ENCODE measurements around the gene OLIG1. TPM values are rescaled to one million over a fixed set of nuclear protein-coding genes. Genes with fewer than 3 reads are reported as not detected.

Gene OLIG1
- total and polyA plus RNA-seq, 2 of the 8 experiments (the other 6 are each of a cell fraction or from before 2014, with no cell fraction given) = 0.65 to 1.2 TPM

DNA sequence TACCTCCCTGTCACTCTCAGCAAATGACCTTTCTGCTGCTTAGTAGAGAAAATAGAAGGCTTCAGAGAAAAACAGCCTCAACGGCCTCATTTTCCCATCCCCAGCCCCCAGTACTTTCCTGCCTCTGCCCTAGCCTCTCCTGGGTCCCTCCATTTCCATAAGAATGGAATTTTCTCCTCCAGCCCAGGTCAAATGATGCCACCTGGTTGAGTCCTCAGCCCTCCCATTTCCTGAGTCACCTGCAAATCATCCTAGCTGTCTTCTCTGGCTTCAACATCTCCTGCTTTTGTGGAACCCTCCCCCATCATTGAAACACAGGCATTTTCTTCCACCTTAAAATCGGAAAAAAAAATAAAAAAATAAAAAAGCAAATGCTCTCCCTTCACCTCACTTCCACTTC is 35.1 kb downstream of the OLIG1 start:
- Histone ChIP-seq H3K4me3 (ENCODE audit: extremely low read depth in 1 of 4, insufficient read depth in 2 of 4, low read depth in 3 of 4, low read length in 4 of 4) (peak overlapping the region in 1 of 4 experiments; percentile 6; a peak in 1 of 8 replicates), H4K91ac (replicated peaks; ENCODE audit: insufficient read length, low read length) (peak overlapping the region; percentile 98), H4K5ac (ENCODE audit: insufficient read length, low read depth, low read length) (no peak overlapping the region), H4K20me1 (replicated peaks in 1 of 2; ENCODE audit: control insufficient read depth in 1 of 2, insufficient read depth in 2 of 2, low read length in 2 of 2) (no peaks in the 10 kb centered on the region), H3K4me2 (ENCODE audit: insufficient read depth in 1 of 2, low read depth in 2 of 2, low read length in 2 of 2) (peak overlapping the region; percentile 34 to 49), H3K27me3 (replicated peaks in 1 of 4; ENCODE audit: control insufficient read depth in 3 of 4, extremely low read depth in 1 of 4, insufficient read depth in 3 of 4, low read length in 3 of 4) (peaks cover 1 to 17% (median 15%) of the 10 kb centered on the region in 4 experiments), H3K56ac (replicated peaks; ENCODE audit: insufficient read length, low read depth, low read length) (no peak overlapping the region), H3K27ac (ENCODE audit: low read depth, low read length) (no peak overlapping the region), H3K4me1 (replicated peaks in 1 of 4; ENCODE audit: control insufficient read depth in 3 of 4, insufficient read depth in 4 of 4, low read length in 3 of 4) (peaks cover 3 to 14% (median 10%) of the 10 kb centered on the region in 4 experiments), H2AFZ (ENCODE audit: low read length) (no peak overlapping the region), H2BK15ac (ENCODE audit: low read length) (no peak overlapping the region), H3K36me3 (ENCODE audit: control insufficient read depth in 2 of 4, insufficient read depth in 4 of 4, low read length in 3 of 4) (no peaks in the 10 kb centered on the region), H3K79me1 (ENCODE audit: low read depth, low read length) (no peaks in the 10 kb centered on the region), H3K9me3 (ENCODE audit: insufficient read depth in 2 of 2, low read depth in 1 of 2, low read length in 1 of 2) (peaks cover 7 to 10% of the 10 kb centered on the region in 2 experiments; a peak in 3 of 4 replicates), H3K18ac (ENCODE audit: extremely low read depth, low read length) (peak overlapping the region; percentile 85), H2BK5ac (ENCODE audit: low read depth, low read length) (peak overlapping the region; percentile 95; the same call in 1 of the 2 replicates), H2AK5ac (ENCODE audit: low read depth, low read length) (peak overlapping the region; percentile 65; the same call in 1 of the 2 replicates), H2BK20ac (ENCODE audit: low read length) (peak overlapping the region; percentile 98), H3K9ac (replicated peaks in 1 of 4; ENCODE audit: extremely low read depth in 1 of 4, low read depth in 3 of 4, low read length in 3 of 4) (no peak overlapping the region), H3K23me2 (ENCODE audit: low read depth, low read length) (peaks cover 8% of the 10 kb centered on the region; the same call in 1 of the 2 replicates), H3K4ac (replicated peaks; ENCODE audit: insufficient read length, low read depth, low read length) (no peak overlapping the region), H3K79me2 (ENCODE audit: control insufficient read depth in 1 of 2, insufficient read depth in 2 of 2, low read length in 2 of 2) (no peaks in the 10 kb centered on the region), H2BK120ac (replicated peaks; ENCODE audit: low read depth, low read length) (peak overlapping the region; percentile 59), H3K14ac (ENCODE audit: insufficient read length) (no peak overlapping the region), H4K8ac (ENCODE audit: extremely low read depth, insufficient read depth, low read length) (no peak overlapping the region), H2BK12ac (ENCODE audit: low read depth, low read length) (peak overlapping the region; percentile 87; the same call in 1 of the 2 replicates), H3K23ac (ENCODE audit: insufficient read length) (no peak overlapping the region)
- ChIA-PET CTCF (ENCODE audit: partially characterized antibody) (interaction anchor here (0.7 to 1.0 kb wide), 2 partner anchors 71 to 165 kb away, joined by 3 to 4 read pairs; no protein-coding TSS in a partner anchor), POLR2A (ENCODE audit: partially characterized antibody) (interaction anchor here (0.8 to 1.3 kb wide), 3 partner anchors 11 to 92 kb away, joined by 3 to 4 read pairs (median 3); no protein-coding TSS in a partner anchor)
- DNase-seq (ENCODE audit: low read depth in 1 of 2, low spot score in 2 of 2) (no peak), FAIRE-seq (no peak)
- WGBS, 2 experiments (ENCODE audit: extremely low coverage in 1 of 2, insufficient coverage in 1 of 2, insufficient read length in 1 of 2, insufficient replicate concordance in 2 of 2, low coverage in 1 of 2, low lambda C conversion rate in 2 of 2, missing lambda C conversion rate in 1 of 2) = 28% methylated on average over 2 of the region's 2 CpGs; no CpG with 5 or more reads in 1 of the 2 experiments
- TF ChIP-seq SP1 (IDR thresholded peaks at IDR 0.05; ENCODE audit: low read depth, low read length) (0 out of 2 replicates have a peak, but pooled peaks have one; percentile 9), GABPA (IDR thresholded peaks at IDR 0.05; ENCODE audit: borderline replicate concordance, insufficient read depth, low read length) (no peak), NANOG (IDR thresholded peaks at IDR 0.05; ENCODE audit: insufficient read depth, low read depth, low read length, poor library complexity, severe bottlenecking) (no peak), TAF7 (optimal IDR thresholded peaks at IDR 0.05; ENCODE audit: borderline replicate concordance, low read depth, low read length) (no peak), POU5F1 (IDR thresholded peaks at IDR 0.05; ENCODE audit: low read depth, low read length) (0 out of 2 replicates have a peak, but pooled peaks have one; percentile 43)
- TF ChIP-seq, protein P1, sequence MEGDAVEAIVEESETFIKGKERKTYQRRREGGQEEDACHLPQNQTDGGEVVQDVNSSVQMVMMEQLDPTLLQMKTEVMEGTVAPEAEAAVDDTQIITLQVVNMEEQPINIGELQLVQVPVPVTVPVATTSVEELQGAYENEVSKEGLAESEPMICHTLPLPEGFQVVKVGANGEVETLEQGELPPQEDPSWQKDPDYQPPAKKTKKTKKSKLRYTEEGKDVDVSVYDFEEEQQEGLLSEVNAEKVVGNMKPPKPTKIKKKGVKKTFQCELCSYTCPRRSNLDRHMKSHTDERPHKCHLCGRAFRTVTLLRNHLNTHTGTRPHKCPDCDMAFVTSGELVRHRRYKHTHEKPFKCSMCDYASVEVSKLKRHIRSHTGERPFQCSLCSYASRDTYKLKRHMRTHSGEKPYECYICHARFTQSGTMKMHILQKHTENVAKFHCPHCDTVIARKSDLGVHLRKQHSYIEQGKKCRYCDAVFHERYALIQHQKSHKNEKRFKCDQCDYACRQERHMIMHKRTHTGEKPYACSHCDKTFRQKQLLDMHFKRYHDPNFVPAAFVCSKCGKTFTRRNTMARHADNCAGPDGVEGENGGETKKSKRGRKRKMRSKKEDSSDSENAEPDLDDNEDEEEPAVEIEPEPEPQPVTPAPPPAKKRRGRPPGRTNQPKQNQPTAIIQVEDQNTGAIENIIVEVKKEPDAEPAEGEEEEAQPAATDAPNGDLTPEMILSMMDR (IDR thresholded peaks at IDR 0.05; ENCODE audit: control extremely low read depth in 1 of 3, insufficient read depth in 1 of 3, low read depth in 1 of 3, low read length in 3 of 3) = no peak
- TF ChIP-seq, protein P2, sequence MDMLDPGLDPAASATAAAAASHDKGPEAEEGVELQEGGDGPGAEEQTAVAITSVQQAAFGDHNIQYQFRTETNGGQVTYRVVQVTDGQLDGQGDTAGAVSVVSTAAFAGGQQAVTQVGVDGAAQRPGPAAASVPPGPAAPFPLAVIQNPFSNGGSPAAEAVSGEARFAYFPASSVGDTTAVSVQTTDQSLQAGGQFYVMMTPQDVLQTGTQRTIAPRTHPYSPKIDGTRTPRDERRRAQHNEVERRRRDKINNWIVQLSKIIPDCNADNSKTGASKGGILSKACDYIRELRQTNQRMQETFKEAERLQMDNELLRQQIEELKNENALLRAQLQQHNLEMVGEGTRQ (IDR thresholded peaks at IDR 0.05; ENCODE audit: low read length) = no peak

All from H1 (cell line).